ENCODE data around the gene SEC31A.
"Not testable (repeated sequence)": the region's sequence is repeated elsewhere in the genome, so short reads cannot be mapped to it uniquely, and the experiment has no call there.

SEC31A gene

DNA sequence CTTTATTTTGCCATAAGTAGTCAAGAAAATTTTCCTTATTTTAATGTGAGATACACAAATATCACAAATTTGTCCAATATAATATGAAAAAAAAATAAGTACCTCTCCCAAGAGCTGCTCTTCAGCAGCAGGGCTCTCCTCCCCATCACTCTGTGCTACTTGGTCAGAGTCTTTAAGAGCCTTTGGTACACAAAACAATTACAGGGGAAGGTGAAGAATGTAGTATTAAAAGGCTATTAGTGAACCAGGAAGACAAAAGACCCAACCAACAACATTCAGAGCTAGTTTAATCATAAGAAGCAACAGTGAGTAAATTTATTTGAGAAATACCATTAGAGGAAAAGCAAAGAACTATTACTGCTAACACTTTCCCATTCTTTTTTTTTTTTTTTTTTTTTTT, 29.4 kb downstream of the SEC31A start:
- Histone ChIP-seq H3K18ac (ENCODE audit: low read length) (no peak overlapping the region), H2BK5ac (ENCODE audit: low read length) (no peak overlapping the region), H3K4me1 (ENCODE audit: control insufficient read depth, low read depth, low read length) (no peaks in the 10 kb centered on the region), H3K36me3 (ENCODE audit: control insufficient read depth, insufficient read depth, low read length) (peaks cover 5% of the 10 kb centered on the region), H3K23ac (ENCODE audit: low read length) (no peak overlapping the region), H3K4me2 (ENCODE audit: low read length) (no peak overlapping the region), H3K79me1 (ENCODE audit: low read length) (no peaks in the 10 kb centered on the region), H3K79me2 (ENCODE audit: control insufficient read depth, insufficient read depth, low read length) (no peaks in the 10 kb centered on the region), H2BK15ac (replicated peaks; ENCODE audit: low read depth) (no peak overlapping the region), H3K56ac (ENCODE audit: low read length) (no peak overlapping the region), H3K27ac (ENCODE audit: low read depth, low read length) (no peak overlapping the region), H3K9ac (ENCODE audit: low read length) (no peak overlapping the region), H3K27me3 (ENCODE audit: insufficient read depth, low read length, poor library complexity) (no peaks in the 10 kb centered on the region), H4K5ac (ENCODE audit: low read length) (no peak overlapping the region), H2AK5ac (ENCODE audit: low read length) (no peak overlapping the region), H2BK120ac (ENCODE audit: low read depth, low read length) (no peak overlapping the region), H3K4me3 (ENCODE audit: low read length) (no peak overlapping the region), H4K8ac (ENCODE audit: low read depth, low read length) (no peak overlapping the region), H3K4ac (ENCODE audit: low read depth, low read length) (no peak overlapping the region)
- no peak for DNase-seq

GRCh38 chr4:82860487-82860886, 30.5 kb downstream of the SEC31A start:
- H4K8ac ChIP-seq (ENCODE audit: low read depth, low read length); H3K23ac ChIP-seq (ENCODE audit: low read length); H3K9ac ChIP-seq (ENCODE audit: low read length); DNase-seq; H2AK5ac ChIP-seq (ENCODE audit: low read length); H3K18ac ChIP-seq (ENCODE audit: low read length); H3K4me2 ChIP-seq (ENCODE audit: low read length); H3K27ac ChIP-seq (ENCODE audit: low read depth, low read length); H2BK120ac ChIP-seq (ENCODE audit: low read depth, low read length); H3K4me1 ChIP-seq (ENCODE audit: control insufficient read depth, low read depth, low read length); H3K4me3 ChIP-seq (ENCODE audit: low read length); H3K4ac ChIP-seq (ENCODE audit: low read depth, low read length); H3K56ac ChIP-seq (ENCODE audit: low read length); H3K79me1 ChIP-seq (ENCODE audit: low read length); H2BK15ac ChIP-seq (replicated peaks; ENCODE audit: low read depth); H2BK5ac ChIP-seq (ENCODE audit: low read length); H4K5ac ChIP-seq (ENCODE audit: low read length); H3K27me3 ChIP-seq (ENCODE audit: insufficient read depth, low read length, poor library complexity); H3K36me3 ChIP-seq (ENCODE audit: control insufficient read depth, insufficient read depth, low read length); H3K79me2 ChIP-seq (ENCODE audit: control insufficient read depth, insufficient read depth, low read length): not testable (repeated sequence)
- WGBS (ENCODE audit: extremely low coverage, insufficient coverage, low lambda C conversion rate) = no CpG with 5 or more reads among the region's 2 CpGs

DNA sequence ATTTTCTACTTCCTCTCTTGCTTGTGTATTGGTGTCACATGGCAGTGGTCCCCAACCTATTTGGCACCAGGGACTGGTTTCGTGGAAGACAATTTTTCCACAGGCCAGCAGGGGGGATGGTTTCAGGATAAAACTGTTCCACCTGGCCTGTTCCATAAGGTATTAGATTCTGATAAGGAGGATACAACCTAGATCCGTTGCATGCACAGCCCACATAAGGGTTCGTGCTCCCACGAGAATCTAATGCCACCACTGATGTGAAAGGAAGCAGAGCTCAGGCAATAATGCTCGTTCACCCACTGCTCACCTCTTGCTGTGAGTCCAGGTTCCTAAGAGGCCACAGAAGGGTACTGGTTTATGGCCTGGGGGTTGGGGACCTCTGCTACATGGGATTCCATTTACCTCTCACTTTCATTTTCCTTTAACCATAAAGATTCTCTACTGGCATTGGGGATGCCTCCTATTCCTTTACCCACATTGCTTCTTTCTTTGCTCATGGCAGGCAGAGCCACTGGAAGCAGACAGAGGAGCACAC, 38.1 kb downstream of the SEC31A start:
- no peak overlapping the region for H2BK5ac ChIP-seq (ENCODE audit: low read length)
- no peak overlapping the region for H3K4me2 ChIP-seq (ENCODE audit: low read length)
- H2BK120ac ChIP-seq (ENCODE audit: low read depth, low read length) = no peak overlapping the region
- H4K8ac ChIP-seq (ENCODE audit: low read depth, low read length) = no peak overlapping the region
- no peak overlapping the region for H3K56ac ChIP-seq (ENCODE audit: low read length)
- no peak overlapping the region for H4K5ac ChIP-seq (ENCODE audit: low read length)
- DNase-seq = peak; percentile 15
- H3K18ac ChIP-seq (ENCODE audit: low read length) = no peak overlapping the region
- H3K27ac ChIP-seq (ENCODE audit: low read depth, low read length) = no peak overlapping the region
- no peak overlapping the region for H2BK15ac ChIP-seq (replicated peaks; ENCODE audit: low read depth)
- H3K4me3 ChIP-seq (ENCODE audit: low read length) = no peak overlapping the region
- no CpG with 5 or more reads among the region's 5 CpGs for WGBS (ENCODE audit: extremely low coverage, insufficient coverage, low lambda C conversion rate)
- H3K79me1 ChIP-seq (ENCODE audit: low read length) = no peaks in the 10 kb centered on the region
- H2AK5ac ChIP-seq (ENCODE audit: low read length) = no peak overlapping the region
- no peaks in the 10 kb centered on the region for H3K4me1 ChIP-seq (ENCODE audit: control insufficient read depth, low read depth, low read length)
- peaks cover 15% of the 10 kb centered on the region for H3K36me3 ChIP-seq (ENCODE audit: control insufficient read depth, insufficient read depth, low read length)
- H3K4ac ChIP-seq (ENCODE audit: low read depth, low read length) = no peak overlapping the region
- no peak overlapping the region for H3K23ac ChIP-seq (ENCODE audit: low read length)
- no peak overlapping the region for H3K9ac ChIP-seq (ENCODE audit: low read length)
- no peaks in the 10 kb centered on the region for H3K27me3 ChIP-seq (ENCODE audit: insufficient read depth, low read length, poor library complexity)
- no peaks in the 10 kb centered on the region for H3K79me2 ChIP-seq (ENCODE audit: control insufficient read depth, insufficient read depth, low read length)

GRCh38 chr4:82851885-82852750, 38.8 kb downstream of the SEC31A start:
- peak; percentile 59 for DNase-seq
- Histone ChIP-seq H3K23ac (ENCODE audit: low read length) (no peak overlapping the region), H3K79me2 (ENCODE audit: control insufficient read depth, insufficient read depth, low read length) (no peaks in the 10 kb centered on the region), H3K79me1 (ENCODE audit: low read length) (peaks cover 3% of the 10 kb centered on the region), H2BK120ac (ENCODE audit: low read depth, low read length) (no peak overlapping the region), H3K36me3 (ENCODE audit: control insufficient read depth, insufficient read depth, low read length) (peaks cover 17% of the 10 kb centered on the region), H3K4ac (ENCODE audit: low read depth, low read length) (no peak overlapping the region), H3K9ac (ENCODE audit: low read length) (no peak overlapping the region), H3K27me3 (ENCODE audit: insufficient read depth, low read length, poor library complexity) (no peaks in the 10 kb centered on the region), H3K4me1 (ENCODE audit: control insufficient read depth, low read depth, low read length) (no peaks in the 10 kb centered on the region), H4K8ac (ENCODE audit: low read depth, low read length) (no peak overlapping the region), H3K4me2 (ENCODE audit: low read length) (no peak overlapping the region), H3K18ac (ENCODE audit: low read length) (no peak overlapping the region), H4K5ac (ENCODE audit: low read length) (no peak overlapping the region), H2BK15ac (replicated peaks; ENCODE audit: low read depth) (no peak overlapping the region), H3K27ac (ENCODE audit: low read depth, low read length) (no peak overlapping the region), H2AK5ac (ENCODE audit: low read length) (no peak overlapping the region), H3K56ac (ENCODE audit: low read length) (no peak overlapping the region), H2BK5ac (ENCODE audit: low read length) (no peak overlapping the region), H3K4me3 (ENCODE audit: low read length) (no peak overlapping the region)
- no CpG with 5 or more reads among the region's 1 CpG for WGBS (ENCODE audit: extremely low coverage, insufficient coverage, low lambda C conversion rate)

DNA sequence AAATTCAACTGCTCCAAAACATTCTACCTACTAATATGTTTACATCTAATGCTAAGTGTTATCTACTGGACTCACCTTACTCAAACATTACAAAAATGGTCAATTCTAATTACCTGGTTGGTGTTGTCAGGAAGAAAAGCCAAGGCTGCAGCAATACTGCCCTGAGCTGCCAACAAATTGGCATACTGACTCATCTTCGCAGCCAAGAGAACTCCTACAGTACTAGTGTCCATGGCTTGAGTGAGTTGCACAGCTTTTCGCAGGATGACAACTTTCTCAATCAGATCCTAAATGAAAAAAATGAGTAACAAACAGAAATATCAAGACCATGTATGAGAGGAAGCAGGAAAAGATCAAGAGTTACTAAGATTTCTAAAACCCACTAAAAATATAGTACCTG, 39.6 kb downstream of the SEC31A start:
- no peak overlapping the region for H3K18ac ChIP-seq (ENCODE audit: low read length)
- no peak overlapping the region for H4K8ac ChIP-seq (ENCODE audit: low read depth, low read length)
- no peak overlapping the region for H3K56ac ChIP-seq (ENCODE audit: low read length)
- no peak overlapping the region for H3K4me2 ChIP-seq (ENCODE audit: low read length)
- no peak overlapping the region for H4K5ac ChIP-seq (ENCODE audit: low read length)
- H3K79me2 ChIP-seq (ENCODE audit: control insufficient read depth, insufficient read depth, low read length) = no peaks in the 10 kb centered on the region
- no peak overlapping the region for H3K27ac ChIP-seq (ENCODE audit: low read depth, low read length)
- no peak overlapping the region for H3K4ac ChIP-seq (ENCODE audit: low read depth, low read length)
- no peak overlapping the region for H2BK120ac ChIP-seq (ENCODE audit: low read depth, low read length)
- no peak for DNase-seq
- H3K4me1 ChIP-seq (ENCODE audit: control insufficient read depth, low read depth, low read length) = no peaks in the 10 kb centered on the region
- peaks cover 15% of the 10 kb centered on the region for H3K36me3 ChIP-seq (ENCODE audit: control insufficient read depth, insufficient read depth, low read length)
- H3K79me1 ChIP-seq (ENCODE audit: low read length) = peaks cover 3% of the 10 kb centered on the region
- no peak overlapping the region for H2BK15ac ChIP-seq (replicated peaks; ENCODE audit: low read depth)
- H3K23ac ChIP-seq (ENCODE audit: low read length) = no peak overlapping the region
- no peak overlapping the region for H2AK5ac ChIP-seq (ENCODE audit: low read length)
- no peak overlapping the region for H3K4me3 ChIP-seq (ENCODE audit: low read length)
- H3K9ac ChIP-seq (ENCODE audit: low read length) = no peak overlapping the region
- WGBS (ENCODE audit: extremely low coverage, insufficient coverage, low lambda C conversion rate) = no CpG with 5 or more reads among the region's 2 CpGs
- H2BK5ac ChIP-seq (ENCODE audit: low read length) = no peak overlapping the region
- H3K27me3 ChIP-seq (ENCODE audit: insufficient read depth, low read length, poor library complexity) = no peaks in the 10 kb centered on the region

DNA sequence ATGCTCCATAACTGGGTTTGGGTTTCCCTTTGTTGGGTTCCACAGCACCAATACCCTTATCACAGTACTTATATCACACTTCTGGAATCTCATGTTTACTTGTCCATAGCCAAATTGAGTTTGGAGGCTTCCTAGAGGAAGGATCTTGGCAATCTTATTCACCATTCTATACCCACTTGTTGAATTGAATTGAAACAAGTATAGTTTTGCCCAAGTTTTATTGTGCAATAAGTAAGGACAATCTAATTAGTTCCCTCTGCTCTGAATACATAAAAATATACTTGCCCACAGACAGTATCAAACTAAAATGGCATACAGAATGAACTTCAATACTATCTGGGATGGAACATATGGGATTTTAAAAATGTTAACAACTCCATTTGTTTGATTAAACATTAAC, 40.3 kb downstream of the SEC31A start:
- H3K27me3 ChIP-seq (ENCODE audit: insufficient read depth, low read length, poor library complexity) = no peaks in the 10 kb centered on the region
- peaks cover 3% of the 10 kb centered on the region for H3K79me1 ChIP-seq (ENCODE audit: low read length)
- H3K4me2 ChIP-seq (ENCODE audit: low read length) = no peak overlapping the region
- no peak overlapping the region for H3K18ac ChIP-seq (ENCODE audit: low read length)
- no peak overlapping the region for H4K5ac ChIP-seq (ENCODE audit: low read length)
- H2BK5ac ChIP-seq (ENCODE audit: low read length) = no peak overlapping the region
- H3K56ac ChIP-seq (ENCODE audit: low read length) = no peak overlapping the region
- no peak overlapping the region for H2AK5ac ChIP-seq (ENCODE audit: low read length)
- H4K8ac ChIP-seq (ENCODE audit: low read depth, low read length) = no peak overlapping the region
- no peak overlapping the region for H3K27ac ChIP-seq (ENCODE audit: low read depth, low read length)
- no peak overlapping the region for H3K4me3 ChIP-seq (ENCODE audit: low read length)
- H3K23ac ChIP-seq (ENCODE audit: low read length) = no peak overlapping the region
- no peak overlapping the region for H3K4ac ChIP-seq (ENCODE audit: low read depth, low read length)
- no peak for DNase-seq
- H3K4me1 ChIP-seq (ENCODE audit: control insufficient read depth, low read depth, low read length) = no peaks in the 10 kb centered on the region
- no peak overlapping the region for H3K9ac ChIP-seq (ENCODE audit: low read length)
- H3K36me3 ChIP-seq (ENCODE audit: control insufficient read depth, insufficient read depth, low read length) = peaks cover 15% of the 10 kb centered on the region
- no peaks in the 10 kb centered on the region for H3K79me2 ChIP-seq (ENCODE audit: control insufficient read depth, insufficient read depth, low read length)
- H2BK120ac ChIP-seq (ENCODE audit: low read depth, low read length) = no peak overlapping the region
- H2BK15ac ChIP-seq (replicated peaks; ENCODE audit: low read depth) = no peak overlapping the region
